Fibroblast of peridontal ligament (primary cell): ENCODE data around the gene RAB44.
A peak's percentile ranks its signal among the peaks of the same experiment; 100 is the strongest.
"Not testable (repeated sequence)": the region's sequence is repeated elsewhere in the genome, so short reads cannot be mapped to it uniquely, and the experiment has no call there.

Experiments
- DNase-seq: peaks from one replicate; pipeline ENCODE4 v3.0.0-alpha.2; 2010; ENCODE audit errors: extremely low read depth

The RAB44 gene

DNA sequence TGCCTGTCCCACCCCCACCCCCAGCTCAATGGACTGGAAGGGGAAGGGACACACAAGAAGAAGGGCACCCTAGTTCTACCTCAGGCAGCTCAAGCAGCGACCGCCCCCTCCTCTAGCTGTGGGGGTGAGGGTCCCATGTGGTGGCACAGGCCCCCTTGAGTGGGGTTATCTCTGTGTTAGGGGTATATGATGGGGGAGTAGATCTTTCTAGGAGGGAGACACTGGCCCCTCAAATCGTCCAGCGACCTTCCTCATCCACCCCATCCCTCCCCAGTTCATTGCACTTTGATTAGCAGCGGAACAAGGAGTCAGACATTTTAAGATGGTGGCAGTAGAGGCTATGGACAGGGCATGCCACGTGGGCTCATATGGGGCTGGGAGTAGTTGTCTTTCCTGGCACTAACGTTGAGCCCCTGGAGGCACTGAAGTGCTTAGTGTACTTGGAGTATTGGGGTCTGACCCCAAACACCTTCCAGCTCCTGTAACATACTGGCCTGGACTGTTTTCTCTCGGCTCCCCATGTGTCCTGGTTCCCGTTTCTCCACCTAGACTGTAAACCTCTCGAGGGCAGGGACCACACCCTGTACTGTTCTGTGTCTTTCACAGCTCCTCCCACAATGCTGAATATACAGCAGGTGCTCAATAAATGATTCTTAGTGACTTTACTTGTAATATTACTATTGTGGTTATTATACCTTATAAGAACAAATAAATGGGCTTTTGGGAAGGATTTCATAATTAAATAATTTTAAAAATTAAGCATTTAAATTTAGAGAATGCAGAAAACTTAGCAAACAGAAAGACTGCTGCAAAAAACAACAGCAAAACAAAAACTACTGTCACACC lies 10.7 kb upstream of the RAB44 start:
- no peak for DNase-seq

DNA sequence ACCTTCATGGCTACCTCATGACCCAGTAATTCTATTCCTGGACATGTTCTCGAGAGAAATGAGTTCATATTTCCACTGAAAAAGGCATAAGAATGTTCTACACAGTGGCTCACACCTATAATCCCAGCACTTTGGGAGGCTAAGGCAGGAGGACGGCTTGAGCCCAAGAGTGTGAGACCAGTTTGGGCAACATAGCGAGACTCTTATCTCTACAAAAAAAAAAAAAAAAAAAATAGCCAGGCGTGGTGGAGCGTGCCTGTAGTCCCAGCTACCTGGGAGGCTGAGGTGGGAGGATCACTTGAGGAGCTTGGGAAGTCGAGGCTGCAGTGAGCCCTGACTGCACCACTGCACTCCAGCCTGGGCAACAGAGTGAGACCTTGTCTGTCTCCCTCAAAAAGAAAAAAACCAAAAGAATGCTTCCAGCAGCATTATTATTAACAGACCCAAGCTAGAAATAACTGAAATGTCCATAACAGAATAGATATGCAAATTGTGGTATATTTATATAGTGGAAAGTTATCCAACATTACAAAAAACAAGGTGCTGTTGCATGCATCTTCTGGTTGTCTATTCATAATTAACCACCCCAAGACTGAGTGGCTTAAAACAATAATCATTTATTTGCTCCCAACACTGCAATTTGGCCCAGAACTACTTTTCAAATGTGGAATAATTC lies 9.4 kb upstream of the RAB44 start:
- DNase-seq = peak; percentile 62

DNA sequence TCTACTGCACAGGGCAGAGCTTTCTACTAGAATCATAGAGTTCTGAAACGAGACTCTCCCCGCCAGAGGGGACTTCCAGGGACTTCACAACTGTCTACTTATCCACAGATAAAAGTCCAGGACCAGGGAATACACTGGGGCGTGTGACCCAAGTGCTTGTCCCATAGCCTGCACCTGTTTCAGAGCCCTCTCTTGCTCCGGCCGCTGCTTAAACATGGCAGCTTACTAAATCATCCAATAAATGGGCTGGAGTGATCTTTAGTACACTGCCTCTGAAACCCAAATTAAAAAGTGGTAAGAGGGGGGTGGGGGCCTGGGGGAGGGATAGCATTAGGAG lies 8.9 kb upstream of the RAB44 start:
- no peak for DNase-seq

DNA sequence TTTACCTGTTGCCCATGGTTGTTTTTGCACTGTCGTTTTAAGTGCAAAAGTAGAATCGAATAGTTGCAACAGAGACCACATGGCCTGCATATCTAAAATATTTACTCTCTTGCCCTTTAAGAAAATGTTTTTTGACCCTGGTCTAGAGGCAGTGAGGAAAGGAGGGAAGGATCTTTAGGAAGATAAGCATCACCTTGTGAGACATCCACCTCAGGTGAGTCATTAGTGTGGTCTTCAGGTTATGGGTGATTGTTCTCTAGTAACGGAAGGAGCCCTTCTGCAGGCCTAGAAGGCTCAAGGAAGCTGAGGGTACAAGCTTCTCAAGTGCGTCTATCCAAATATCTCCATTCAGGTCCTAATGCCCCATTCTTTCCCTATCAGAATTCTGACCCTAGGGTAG lies 6.6 kb upstream of the RAB44 start:
- no peak for DNase-seq

DNA sequence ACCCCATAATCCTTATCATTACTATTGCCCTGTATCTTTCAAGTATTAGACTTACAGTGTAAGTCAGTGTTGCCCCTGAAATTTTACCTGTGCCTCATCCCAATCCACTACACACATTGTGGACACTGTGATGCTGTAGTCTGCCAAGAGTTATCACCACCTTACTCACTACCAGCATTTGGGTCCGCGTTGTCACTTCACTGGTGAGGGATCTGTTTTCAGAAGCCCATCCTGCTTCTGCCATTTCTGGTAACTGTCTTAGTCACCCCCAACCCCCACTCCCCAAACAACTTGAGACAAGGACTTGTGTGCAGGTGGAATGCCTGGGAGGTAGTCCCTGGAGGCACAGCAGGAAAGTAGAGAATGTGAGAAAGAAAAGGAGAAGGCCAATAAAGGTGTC lies 6.0 kb upstream of the RAB44 start:
- DNase-seq = no peak

DNA sequence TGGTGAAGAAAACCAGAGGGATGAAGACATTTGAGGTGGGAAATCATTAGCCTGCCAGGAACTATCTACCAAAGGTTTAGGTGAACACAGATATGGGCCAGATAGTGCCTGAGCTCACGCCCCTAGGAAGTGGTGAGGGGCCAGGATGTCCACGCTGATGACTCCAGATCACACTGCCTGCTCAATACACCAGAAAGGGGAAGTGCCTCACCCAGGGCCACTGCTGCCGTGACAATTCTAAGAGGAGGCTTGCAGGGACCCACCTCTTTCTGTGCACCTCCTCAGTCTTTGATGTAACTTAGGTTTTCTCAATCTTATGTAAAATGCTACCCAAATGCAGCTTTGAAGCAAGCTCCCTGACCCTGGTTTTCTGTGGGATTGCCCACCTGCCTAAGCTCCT lies 5.4 kb upstream of the RAB44 start:
- no peak for DNase-seq

DNA sequence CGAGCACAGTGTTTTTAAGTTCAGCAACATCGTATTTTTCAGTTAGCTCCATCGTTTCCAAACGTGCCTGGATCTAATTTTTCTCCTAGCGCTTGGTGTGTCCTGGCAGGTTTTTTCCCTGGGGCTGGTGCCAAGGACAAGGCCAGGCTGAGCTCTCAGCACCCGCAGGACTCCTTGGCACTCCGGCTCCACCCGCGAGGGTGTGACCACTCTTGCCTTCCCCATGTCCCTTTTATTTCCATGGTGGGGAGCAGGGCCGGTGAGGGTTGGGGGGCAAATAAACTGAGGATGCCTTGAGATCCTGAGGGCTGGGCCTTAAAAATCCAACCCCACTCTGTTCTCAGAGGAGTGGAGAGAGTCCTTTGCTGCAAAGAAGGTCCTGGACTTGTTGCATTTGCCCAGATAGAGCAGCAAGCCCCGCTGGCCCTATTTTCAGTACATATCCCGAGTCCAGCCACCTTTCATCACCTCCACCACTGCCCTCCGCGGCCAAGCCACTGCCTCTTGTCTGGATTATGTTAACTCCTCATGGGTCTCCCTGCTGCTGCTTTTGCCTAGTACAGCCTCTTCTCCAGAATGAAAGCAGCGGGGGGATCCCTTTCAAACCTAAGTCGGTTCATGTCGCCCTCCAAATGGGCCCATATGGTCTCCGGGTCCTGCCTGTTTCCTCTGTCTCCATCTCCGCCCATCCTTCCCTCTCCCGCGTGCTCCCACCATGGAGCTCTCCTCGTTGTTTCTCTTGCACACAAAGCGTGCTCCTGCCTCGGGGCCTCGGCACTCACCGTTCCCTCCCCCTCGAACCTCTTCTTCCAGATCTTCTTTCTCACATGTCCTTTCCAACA lies 4.5 kb upstream of the RAB44 start:
- DNase-seq = no peak

DNA sequence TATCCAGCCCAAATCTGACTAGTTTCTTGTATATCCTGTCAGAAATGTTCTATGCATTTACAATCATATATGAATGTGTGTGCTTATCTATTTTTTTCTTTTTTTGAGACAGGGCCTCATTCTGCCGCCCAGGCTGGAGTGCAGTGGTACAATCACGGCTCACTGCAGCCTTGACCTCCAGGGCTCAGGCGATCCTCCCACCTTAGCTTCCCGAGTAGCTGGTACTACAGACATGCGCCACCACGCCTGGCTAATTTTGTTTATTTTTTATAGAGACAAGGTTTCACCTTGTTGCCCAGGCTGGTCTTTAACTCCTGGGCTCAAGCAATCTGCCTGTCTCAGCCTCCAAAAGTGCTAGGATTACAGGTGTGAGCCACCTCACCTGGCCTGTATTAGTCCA lies 3.0 kb upstream of the RAB44 start:
- DNase-seq = no peak

DNA sequence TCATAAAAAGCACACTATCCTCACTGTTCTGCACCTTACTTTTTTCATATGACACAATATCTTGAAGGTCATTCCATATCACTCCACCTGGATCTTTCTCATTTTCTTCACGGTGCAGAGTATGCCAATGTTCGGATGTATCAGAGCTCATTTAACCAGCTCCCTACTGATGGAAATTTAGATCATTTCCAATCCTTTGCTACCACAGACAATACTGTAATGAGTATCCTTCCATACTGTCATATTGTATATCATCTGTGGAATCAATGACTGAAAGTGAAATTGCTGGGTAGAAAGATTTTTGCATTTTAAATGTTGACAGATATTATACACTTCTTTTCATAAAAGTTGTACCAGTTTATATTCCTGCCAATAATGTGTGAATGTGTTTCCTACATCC lies 2.2 kb upstream of the RAB44 start:
- DNase-seq = no peak

DNA sequence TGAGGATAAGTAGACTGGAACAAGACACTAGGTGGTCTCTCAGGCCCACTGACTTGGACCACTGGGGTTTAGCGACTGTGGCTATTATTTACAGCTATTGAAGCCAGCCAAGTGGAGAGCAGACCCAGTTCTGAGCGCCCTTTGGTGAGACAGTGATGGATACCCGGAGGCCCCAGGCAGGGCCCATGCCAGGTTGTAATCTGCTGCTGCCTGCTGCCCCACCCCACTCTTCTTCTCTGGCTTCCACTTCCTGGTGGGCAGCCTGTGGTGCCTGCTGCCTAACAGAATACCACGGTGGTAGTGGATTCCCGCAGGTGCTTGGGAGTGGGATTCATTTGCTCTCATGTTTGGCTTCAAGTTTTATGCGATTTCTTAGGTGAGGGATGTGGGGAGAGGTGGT lies 570 bp downstream of the RAB44 start:
- DNase-seq = no peak

DNA sequence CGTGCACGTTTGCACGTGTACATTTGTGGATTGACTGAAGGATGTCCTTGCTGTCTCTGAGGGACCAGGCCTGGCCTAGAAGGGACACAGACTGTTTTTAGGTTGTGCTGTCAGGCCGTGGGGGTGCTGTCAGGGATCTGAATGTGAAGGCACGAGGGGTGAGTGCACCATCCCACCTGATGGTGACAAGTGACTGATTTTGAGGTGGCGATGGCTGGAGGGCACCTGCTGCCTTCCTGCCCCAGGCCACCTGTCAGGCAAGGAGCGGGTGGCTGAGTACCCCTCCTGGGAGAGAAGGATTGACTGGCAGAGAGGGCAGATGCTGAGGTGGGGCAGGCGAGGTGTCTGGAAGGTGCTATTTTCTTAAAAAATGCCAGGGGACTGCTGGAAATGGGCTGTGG lies 1.2 kb downstream of the RAB44 start:
- DNase-seq = no peak

DNA sequence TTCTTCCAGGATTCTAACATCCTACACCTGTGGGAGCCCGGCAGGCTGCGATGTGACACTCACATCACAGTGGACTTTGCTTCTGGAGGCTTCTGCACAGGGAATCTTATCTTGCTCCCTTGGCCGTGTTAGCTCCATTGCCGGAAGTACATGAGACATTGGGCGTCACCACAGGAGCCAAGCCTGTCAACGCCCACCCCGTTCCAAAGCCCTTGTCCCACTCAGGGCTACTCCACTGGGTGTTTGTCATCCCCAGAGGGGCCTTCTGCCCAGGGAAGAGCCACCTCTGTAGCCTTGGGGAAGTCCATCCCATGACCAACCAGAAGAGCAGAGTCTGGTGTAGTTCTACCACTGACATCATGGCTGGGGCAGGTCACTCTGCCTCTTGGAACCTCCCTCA lies 1.7 kb downstream of the RAB44 start:
- no peak for DNase-seq

DNA sequence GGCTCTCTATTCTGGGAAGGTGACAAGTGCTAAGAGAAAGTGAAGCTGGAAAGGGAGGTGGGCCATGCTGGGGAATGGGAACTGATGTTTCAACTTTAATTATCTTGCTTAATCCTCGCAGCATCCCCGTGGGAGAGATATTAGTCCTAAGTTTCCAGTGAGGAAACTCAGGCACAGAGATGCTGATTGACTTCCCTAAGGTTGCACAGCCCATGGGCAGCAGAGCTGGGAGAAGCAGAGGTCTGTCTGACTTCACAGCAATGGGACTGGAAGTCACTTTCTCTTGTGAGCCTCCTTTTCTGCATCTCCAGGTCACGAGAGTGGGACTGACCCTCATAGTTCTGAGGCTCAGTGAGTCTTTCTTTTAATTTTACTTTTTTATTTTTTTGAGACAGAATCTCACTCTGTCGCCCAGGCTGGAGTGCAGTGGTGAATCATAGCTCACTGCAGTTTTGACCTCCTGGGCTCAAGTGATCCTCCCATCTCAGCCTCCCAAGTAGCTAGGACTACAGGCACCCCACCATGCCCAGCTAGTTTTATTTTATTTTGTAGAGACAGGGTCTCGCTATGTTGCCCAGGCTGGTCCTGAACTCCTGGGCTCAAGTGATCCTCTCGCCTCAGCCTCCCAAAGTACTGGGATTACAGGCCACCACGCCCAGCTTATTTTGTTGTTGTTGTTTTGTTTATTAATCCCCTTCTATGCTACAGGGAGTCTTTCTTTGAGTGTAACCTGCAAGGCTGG lies 2.6 kb downstream of the RAB44 start:
- DNase-seq = no peak

DNA sequence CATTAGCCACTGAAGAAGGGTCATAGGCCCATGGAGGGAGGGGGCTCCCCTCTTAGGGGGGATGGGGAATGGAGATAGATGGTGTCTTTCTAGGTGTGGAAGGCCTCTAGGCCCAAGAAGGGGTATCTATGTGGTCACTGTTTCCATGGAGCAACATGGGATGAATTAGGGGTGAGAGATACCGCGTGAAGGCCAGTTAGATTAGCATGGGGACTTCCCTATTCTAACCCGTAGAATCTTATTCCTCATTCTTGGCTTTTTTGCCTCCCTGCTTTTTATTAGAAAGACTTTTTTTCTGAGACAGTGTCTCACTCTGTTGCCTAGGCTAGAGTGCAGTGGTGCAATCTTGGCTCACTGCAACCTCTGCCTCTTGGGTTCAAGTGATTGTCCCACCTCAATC lies 3.2 kb downstream of the RAB44 start:
- DNase-seq = no peak

DNA sequence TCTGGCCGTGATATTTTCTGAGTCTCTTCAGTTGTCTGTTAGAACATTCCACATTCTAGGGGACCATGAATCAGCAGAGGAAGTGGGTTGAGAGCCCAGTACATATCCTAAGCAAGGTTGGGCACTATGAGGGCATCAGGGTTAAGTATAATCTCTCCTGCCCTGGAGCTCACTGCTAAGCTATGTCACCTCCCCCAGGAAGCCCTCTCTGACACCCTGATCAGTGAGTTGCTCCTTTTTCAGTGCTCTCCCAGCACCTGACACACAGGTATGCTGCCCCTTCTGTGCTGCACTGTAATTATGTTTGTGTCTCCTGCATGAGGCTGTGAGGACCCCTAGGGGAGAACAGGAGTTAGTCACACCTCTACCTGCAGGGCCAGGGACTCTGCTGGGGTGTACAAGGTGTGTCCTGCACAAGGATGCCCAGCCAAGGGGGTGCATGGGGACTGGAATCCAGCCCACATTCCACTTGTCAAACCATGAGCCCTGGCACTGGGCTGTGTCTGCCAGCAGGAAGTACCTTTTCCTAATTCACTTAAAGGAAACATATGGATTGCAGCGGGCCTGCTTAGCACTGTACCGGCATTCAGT lies 3.9 kb downstream of the RAB44 start:
- no peak for DNase-seq

DNA sequence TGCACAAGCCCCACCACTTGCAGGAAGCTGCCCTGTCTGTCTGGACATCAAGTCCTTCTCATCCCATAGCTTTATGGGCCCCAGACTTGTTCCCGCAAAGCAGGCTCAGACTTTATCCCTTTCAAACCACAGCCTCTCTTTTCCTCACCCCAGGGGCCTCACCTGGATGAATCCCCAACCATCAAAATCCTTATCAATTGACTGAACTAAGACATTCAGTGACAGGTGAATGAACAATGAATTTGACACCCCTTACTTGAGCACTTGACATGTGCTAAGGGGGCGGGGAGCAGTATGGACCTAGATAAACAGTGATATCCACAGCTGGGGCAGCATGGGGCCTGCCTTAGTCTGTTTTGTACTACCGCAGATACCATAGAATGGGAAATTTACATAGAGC lies 5.0 kb downstream of the RAB44 start:
- no peak for DNase-seq

DNA sequence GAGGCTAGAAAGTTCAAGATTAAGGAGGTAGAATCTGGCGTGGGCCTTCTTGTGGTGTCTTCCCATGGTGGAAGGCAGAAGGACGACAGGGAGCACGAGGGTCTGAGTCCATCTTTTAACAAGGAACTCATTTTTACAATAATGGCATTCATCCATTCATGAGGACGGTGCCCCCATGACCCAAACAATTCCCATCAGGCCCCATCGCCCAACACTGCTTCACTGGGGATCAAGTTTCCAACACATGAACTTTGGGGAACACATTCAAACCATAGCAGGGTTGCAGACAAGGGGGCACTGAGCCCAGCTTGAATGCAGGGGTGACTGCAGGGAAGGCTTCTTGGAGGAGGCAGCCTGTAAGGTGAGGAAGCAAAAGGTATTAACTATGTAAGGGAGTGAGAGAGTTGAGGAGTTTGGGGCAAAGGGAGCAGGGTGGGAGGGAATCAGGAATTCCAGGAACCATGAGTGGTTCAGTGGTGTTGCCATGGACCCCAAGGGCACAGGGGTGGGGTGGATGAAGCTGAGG lies 5.5 kb downstream of the RAB44 start:
- no peak for DNase-seq

DNA sequence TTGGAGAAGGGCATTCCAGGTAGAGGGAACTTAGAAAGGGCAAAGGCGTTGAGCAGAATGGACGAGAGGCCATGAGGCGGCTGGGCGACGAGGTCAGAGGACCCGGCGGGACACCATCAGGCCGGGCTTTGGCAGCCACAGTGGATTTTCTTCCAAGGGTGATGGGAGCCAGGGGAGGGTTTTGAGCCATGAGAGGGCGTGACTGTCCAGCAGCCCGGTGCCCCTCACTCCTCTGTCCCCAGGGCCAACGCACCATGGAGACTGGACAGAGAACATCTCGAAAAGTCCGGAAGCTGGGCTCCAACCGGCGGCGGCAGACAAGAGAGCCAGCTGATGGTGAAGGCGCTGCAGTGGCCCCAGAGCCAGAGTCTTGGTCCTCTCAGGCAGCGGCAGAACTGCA lies 6.4 kb downstream of the RAB44 start:
- DNase-seq = no peak

DNA sequence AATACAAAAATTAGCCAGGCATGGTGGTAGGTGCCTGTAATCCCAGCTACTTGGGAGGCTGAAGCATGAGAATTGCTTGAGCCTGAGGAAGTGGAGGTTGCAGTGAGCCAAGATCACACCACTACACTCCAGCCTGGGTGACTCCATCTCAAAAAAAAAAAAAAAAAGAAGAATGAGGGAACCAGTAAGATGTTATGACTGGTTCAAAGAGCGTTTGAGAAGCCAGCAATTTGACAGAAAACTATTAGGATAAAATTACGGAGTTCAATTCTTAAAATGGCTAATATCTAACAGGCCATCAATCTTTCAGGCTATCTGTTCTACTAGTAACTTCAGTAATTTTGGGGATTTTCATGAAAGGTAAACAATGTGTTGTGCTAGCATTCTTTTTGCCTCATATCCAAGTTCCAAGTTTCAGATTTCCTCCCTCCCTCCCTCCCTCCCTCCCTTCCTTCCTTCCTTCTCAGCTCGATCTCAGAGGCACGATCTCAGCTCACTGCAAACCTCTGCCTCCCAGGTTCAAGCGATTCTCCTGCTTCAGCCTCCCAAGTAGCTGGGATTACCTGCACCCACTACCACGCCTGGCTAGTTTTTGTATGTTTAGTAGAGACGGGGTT lies 7.4 kb downstream of the RAB44 start:
- not testable (repeated sequence) for DNase-seq

DNA sequence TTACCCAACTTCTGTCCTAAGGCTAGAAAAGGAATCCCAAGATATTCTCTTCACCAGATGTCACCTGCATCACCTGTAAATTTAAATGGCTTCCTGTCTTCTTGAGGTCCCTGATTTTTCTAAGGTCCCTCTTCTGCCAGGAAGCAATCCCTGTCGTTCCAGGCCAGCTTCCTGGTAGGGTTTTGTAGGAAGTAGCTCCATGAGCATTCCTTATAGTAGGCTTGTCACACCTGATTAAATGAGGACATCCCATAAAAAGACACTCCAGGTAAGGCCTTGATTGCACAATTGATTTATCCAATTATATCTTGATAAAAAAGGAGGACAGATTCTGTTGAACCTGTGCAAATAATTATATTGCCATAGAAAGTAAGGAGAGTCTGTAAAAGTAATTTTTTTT lies 8.7 kb downstream of the RAB44 start:
- no peak for DNase-seq

DNA sequence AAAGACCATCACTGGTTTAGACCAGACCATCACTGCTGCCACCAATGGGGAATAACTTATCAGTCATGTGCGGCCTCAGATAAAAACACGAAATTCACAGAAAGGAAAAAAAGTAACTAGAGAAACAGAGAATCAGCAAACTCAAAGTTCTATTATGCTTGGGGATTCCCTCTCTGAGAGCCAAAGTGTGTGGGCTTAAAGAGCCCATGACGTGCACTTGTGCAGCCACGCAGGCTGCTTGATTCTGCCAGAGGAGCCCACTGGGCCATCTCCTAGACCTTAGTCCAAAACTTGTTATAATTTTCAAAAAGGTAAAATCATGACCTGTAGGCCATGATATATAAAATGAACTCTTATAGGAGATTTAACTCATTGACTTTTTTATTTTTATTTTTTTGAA lies 15.2 kb downstream of the RAB44 start:
- no peak for DNase-seq
